ENCODE measurements around the gene APOO.

Gene APOO

DNA sequence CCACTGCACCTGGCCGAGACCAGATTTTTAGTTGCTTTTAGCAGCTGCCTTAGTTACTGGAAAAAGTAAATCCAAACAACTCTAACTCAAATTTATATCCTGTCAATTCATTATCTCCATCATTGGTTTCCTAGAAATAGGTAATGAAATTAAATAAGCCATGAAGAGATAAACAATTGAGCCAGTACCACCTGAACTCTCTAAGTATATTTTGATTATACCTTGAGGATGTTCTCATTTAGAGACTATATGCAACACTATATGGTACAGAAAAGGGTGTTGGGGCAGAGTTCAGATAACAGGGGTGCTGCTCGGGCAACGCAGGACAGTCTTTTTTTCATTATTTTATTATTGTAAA is 89.8 kb downstream of the APOO start:
- TF ChIP-seq ZFX (IDR thresholded peaks at IDR 0.05): no peak
- TF ChIP-seq, protein P1, sequence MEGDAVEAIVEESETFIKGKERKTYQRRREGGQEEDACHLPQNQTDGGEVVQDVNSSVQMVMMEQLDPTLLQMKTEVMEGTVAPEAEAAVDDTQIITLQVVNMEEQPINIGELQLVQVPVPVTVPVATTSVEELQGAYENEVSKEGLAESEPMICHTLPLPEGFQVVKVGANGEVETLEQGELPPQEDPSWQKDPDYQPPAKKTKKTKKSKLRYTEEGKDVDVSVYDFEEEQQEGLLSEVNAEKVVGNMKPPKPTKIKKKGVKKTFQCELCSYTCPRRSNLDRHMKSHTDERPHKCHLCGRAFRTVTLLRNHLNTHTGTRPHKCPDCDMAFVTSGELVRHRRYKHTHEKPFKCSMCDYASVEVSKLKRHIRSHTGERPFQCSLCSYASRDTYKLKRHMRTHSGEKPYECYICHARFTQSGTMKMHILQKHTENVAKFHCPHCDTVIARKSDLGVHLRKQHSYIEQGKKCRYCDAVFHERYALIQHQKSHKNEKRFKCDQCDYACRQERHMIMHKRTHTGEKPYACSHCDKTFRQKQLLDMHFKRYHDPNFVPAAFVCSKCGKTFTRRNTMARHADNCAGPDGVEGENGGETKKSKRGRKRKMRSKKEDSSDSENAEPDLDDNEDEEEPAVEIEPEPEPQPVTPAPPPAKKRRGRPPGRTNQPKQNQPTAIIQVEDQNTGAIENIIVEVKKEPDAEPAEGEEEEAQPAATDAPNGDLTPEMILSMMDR (conservative IDR thresholded peaks at IDR 0.05): no peak
- no peak overlapping the region for H3K27ac ChIP-seq

DNA sequence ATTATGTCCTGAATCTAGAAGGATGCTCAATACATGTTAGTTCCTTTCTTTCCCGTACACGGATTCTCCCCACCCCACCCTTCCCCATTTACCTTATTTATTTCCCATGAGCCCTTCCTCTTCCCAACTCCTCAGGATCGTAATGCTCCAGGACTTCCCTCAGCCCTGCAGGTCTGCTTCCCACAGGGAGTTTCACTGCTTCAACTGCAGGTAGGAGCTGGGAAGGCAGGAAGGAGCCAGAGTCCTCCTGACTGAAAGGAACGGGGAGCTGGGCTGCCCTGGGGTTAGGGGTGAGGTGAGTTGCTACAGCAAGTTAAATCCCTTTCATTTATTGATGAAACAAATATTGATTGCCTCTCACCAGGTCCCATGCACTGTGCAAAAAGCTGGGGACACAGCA is 91.6 kb downstream of the APOO start:
- TF ChIP-seq, protein P1 (conservative IDR thresholded peaks at IDR 0.05): no peak
- TF ChIP-seq ZFX (IDR thresholded peaks at IDR 0.05): no peak

DNA sequence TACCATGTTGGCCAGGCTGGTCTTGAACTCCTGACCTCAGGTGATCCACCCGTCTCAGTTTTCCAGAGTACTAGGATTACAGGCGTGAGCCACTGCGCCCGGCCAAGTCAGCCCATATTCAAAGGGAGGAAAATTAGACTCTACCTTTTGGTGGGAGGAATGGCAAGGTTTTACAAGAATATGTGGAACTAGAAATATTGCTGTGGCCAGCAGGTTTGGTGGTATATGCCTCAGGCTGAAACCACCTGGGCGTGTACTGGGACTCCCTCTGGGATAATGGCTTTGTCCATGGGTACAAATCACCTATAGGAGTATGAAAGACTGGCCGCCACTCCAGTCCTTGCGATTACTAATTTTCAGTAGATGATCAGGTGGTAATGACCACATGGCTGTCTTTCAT is 92.4 kb downstream of the APOO start:
- TF ChIP-seq ZFX (IDR thresholded peaks at IDR 0.05): no peak
- TF ChIP-seq, protein P1 (conservative IDR thresholded peaks at IDR 0.05): no peak
- H3K27ac ChIP-seq: no peak overlapping the region

More for the DNA sequence above, 91.6 kb downstream of the APOO start:
- H3K27ac ChIP-seq: no peak overlapping the region

DNA sequence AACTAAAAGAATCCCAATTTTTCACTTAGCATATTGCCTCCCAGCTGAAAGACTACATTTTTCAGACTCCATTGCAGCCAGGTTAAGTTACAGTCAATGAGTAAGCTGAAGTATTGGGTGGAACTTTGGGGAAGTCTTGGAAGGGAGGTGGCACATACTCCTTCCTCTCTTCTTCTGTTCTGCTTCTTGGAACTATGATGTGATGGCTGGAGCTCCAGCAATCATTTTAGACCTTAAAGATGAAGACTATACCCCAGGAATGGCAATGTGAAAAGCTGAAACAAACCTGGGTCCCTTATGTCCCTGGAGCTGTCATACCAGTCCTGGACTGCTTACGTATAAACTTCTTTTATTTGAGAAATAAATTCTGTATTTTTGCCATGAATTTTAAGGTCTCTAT is 93.9 kb downstream of the APOO start:
- TF ChIP-seq ZFX (IDR thresholded peaks at IDR 0.05): no peak
- TF ChIP-seq, protein P1 (conservative IDR thresholded peaks at IDR 0.05): no peak
- H3K27ac ChIP-seq: no peak overlapping the region

DNA sequence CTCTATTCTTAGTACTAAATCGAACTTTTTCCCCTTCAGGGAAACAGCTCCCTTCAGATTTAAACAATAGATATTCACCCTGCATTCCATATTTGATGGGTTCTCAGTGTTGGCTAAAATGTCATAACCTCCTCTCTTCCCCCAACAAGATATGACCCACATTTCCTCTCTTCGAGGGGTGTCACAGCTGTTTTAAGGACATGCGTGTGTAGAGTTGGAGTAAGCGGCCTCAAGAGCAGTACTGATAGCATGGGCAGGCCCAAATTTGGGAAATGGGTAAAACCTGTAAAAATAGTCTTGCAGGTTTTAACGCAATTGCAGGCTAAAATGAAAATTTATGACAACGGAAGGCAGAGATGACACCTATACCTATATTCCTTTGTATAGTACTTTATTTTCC is 96.1 kb downstream of the APOO start:
- no peak overlapping the region for H3K27ac ChIP-seq

DNA sequence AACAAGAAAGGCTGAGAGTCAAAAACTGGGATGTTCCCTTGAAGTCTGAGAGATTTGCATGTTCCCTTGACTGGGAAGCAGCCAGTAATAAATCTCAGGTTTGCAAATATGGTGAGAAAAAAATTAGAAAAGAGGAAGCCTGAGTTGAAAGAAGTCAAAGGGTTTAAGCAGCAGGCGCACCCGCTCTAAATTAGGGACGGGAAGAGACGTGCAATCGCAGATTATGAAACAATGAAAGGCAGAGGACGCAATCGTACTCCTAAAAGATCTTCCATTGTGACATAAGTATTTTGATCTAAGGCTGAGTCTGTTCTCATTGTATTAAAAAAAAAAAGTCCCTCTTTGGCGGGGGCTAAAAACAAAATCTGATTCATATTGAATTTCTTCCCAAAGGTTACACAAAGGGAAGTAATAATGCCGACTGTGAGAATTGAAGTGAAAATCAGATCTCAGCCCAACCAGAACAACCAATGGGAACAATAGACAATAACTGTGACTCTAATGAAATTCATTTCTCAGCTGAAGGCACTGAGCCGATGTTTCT is 96.6 kb downstream of the APOO start:
- H3K27ac ChIP-seq: no peak overlapping the region
- no peak for TF ChIP-seq ZFX (IDR thresholded peaks at IDR 0.05)
- TF ChIP-seq, protein P1 (conservative IDR thresholded peaks at IDR 0.05): no peak

More for the DNA sequence above, 96.1 kb downstream of the APOO start:
- TF ChIP-seq, protein P1 (conservative IDR thresholded peaks at IDR 0.05): no peak
- no peak for TF ChIP-seq ZFX (IDR thresholded peaks at IDR 0.05)

DNA sequence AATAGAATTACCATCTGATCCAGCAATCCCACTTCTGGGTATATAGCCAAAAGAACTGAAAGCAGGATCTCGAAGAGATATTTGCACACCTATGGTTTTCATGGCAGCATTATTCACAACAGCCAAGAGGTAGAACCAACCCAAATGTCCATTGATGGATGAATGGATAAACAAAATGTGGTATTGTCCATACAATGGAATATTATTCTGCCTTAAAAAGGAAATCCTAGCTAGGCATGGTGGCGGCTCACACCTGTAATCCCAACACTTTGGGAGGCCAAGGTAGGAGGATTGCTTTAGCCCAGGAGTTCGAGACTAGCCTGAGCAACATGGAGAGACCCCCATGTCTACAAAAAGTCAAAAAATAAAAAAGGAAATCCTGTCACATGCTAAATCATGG is 97.5 kb downstream of the APOO start:
- H3K27ac ChIP-seq: no peak overlapping the region
- TF ChIP-seq, protein P1 (conservative IDR thresholded peaks at IDR 0.05): no peak
